ENCODE data around the gene RANGAP1. TPM values are rescaled to one million over a fixed set of nuclear protein-coding genes. Genes with fewer than 3 reads are reported as not detected.

The RANGAP1 gene
- total and polyA plus RNA-seq, 2 of the 13 experiments (the other 11 are each of a cell fraction or from before 2014, with no cell fraction given): 51.8 to 83.9 TPM

DNA sequence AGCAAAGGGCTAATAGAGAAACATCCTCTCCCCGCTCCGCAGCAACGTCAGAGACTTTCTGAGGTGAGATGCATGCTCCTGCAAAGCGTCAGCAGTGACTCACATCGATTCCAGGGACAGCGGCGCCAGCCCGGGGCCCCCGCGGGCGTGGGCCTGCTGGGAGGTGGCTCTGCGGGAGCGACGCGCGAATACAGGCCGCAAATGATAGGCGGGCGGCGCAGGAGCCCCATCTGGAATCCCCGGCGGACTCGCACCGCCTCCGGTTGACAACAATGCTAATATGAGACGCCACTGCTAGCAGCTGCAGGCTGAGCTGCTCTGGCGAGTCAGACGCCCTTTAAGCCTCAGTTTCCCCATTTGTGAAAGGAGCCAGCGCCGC, 557 bp downstream of the RANGAP1 start (continued):
- TF ChIP-seq, protein P1, sequence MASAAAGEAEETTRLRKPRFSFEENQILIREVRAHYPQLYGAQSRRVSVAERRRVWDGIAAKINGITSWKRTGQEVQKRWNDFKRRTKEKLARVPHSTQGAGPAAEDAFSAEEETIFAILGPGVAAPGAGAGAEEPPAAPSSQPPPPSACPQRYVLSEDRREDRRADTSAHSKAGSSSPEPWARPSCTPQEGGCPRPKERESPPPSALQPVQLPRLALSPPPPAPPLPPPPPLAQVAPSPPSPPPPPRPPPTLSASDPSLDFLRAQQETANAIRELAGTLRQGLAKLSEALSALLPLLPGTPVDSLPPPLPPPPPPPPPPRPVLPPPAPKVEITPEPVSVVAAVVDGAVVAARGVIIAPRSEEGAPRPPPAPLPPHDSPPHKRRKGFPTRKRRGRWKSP (CRISPR knock-in tag; IDR thresholded peaks at IDR 0.05): 0 out of 2 replicates have a peak, but pooled peaks have one; percentile 5
- TF ChIP-seq, protein P2, sequence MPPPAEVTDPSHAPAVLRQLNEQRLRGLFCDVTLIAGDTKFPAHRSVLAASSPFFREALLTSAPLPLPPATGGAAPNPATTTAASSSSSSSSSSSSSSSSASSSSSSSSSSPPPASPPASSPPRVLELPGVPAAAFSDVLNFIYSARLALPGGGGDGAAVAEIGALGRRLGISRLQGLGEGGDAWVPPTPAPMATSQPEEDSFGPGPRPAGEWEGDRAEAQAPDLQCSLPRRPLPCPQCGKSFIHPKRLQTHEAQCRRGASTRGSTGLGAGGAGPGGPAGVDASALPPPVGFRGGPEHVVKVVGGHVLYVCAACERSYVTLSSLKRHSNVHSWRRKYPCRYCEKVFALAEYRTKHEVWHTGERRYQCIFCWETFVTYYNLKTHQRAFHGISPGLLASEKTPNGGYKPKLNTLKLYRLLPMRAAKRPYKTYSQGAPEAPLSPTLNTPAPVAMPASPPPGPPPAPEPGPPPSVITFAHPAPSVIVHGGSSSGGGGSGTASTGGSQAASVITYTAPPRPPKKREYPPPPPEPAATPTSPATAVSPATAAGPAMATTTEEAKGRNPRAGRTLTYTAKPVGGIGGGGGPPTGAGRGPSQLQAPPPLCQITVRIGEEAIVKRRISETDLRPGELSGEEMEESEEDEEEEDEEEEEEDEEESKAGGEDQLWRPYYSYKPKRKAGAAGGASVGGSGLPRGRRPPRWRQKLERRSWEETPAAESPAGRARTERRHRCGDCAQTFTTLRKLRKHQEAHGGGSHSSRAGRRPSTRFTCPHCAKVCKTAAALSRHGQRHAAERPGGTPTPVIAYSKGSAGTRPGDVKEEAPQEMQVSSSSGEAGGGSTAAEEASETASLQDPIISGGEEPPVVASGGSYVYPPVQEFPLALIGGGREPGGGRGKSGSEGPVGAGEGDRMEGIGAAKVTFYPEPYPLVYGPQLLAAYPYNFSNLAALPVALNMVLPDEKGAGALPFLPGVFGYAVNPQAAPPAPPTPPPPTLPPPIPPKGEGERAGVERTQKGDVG (CRISPR knock-in tag; IDR thresholded peaks at IDR 0.05; ENCODE audit: borderline replicate concordance): no peak
- TF ChIP-seq ZNF709 (CRISPR knock-in tag; IDR thresholded peaks at IDR 0.05) (0 out of 2 replicates have a peak, but pooled peaks have one; percentile 17), SOX6 (IDR thresholded peaks at IDR 0.05) (no peak), SOX6 (CRISPR knock-in tag; IDR thresholded peaks at IDR 0.05) (no peak), RXRB (CRISPR knock-in tag; IDR thresholded peaks at IDR 0.05; ENCODE audit: borderline replicate concordance) (no peak), PHF20 (CRISPR knock-in tag; IDR thresholded peaks at IDR 0.05) (0 out of 2 replicates have a peak, but pooled peaks have one; percentile 4), GABPA (IDR thresholded peaks at IDR 0.05; ENCODE audit: low read depth, low read length) (no peak), GABPA (CRISPR knock-in tag; IDR thresholded peaks at IDR 0.05; ENCODE audit: low read depth) (no peak), FLYWCH1 (CRISPR knock-in tag; IDR thresholded peaks at IDR 0.05) (no peak)
- TF ChIP-seq, protein P3, sequence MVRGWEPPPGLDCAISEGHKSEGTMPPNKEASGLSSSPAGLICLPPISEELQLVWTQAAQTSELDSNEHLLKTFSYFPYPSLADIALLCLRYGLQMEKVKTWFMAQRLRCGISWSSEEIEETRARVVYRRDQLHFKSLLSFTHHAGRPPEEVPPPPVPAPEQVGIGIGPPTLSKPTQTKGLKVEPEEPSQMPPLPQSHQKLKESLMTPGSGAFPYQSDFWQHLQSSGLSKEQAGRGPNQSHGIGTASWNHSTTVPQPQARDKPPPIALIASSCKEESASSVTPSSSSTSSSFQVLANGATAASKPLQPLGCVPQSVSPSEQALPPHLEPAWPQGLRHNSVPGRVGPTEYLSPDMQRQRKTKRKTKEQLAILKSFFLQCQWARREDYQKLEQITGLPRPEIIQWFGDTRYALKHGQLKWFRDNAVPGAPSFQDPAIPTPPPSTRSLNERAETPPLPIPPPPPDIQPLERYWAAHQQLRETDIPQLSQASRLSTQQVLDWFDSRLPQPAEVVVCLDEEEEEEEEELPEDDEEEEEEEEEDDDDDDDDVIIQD (CRISPR knock-in tag; IDR thresholded peaks at IDR 0.05; ENCODE audit: low read depth): no peak
- TF ChIP-seq, protein P4, sequence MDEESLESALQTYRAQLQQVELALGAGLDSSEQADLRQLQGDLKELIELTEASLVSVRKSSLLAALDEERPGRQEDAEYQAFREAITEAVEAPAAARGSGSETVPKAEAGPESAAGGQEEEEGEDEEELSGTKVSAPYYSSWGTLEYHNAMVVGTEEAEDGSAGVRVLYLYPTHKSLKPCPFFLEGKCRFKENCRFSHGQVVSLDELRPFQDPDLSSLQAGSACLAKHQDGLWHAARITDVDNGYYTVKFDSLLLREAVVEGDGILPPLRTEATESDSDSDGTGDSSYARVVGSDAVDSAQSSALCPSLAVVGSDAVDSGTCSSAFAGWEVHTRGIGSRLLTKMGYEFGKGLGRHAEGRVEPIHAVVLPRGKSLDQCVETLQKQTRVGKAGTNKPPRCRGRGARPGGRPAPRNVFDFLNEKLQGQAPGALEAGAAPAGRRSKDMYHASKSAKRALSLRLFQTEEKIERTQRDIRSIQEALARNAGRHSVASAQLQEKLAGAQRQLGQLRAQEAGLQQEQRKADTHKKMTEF (CRISPR knock-in tag; IDR thresholded peaks at IDR 0.05): peak; percentile 7
- TF ChIP-seq, protein P5, sequence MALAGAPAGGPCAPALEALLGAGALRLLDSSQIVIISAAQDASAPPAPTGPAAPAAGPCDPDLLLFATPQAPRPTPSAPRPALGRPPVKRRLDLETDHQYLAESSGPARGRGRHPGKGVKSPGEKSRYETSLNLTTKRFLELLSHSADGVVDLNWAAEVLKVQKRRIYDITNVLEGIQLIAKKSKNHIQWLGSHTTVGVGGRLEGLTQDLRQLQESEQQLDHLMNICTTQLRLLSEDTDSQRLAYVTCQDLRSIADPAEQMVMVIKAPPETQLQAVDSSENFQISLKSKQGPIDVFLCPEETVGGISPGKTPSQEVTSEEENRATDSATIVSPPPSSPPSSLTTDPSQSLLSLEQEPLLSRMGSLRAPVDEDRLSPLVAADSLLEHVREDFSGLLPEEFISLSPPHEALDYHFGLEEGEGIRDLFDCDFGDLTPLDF (CRISPR knock-in tag; IDR thresholded peaks at IDR 0.05): 0 out of 2 replicates have a peak, but pooled peaks have one; percentile 8
- TF ChIP-seq, protein P6, sequence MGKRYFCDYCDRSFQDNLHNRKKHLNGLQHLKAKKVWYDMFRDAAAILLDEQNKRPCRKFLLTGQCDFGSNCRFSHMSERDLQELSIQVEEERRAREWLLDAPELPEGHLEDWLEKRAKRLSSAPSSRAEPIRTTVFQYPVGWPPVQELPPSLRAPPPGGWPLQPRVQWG (CRISPR knock-in tag; IDR thresholded peaks at IDR 0.05; ENCODE audit: borderline replicate concordance, low read depth): no peak
- TF ChIP-seq, protein P7, sequence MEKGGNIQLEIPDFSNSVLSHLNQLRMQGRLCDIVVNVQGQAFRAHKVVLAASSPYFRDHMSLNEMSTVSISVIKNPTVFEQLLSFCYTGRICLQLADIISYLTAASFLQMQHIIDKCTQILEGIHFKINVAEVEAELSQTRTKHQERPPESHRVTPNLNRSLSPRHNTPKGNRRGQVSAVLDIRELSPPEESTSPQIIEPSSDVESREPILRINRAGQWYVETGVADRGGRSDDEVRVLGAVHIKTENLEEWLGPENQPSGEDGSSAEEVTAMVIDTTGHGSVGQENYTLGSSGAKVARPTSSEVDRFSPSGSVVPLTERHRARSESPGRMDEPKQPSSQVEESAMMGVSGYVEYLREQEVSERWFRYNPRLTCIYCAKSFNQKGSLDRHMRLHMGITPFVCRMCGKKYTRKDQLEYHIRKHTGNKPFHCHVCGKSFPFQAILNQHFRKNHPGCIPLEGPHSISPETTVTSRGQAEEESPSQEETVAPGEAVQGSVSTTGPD (CRISPR knock-in tag; IDR thresholded peaks at IDR 0.05): no peak
